IMR-90 (cell line): ENCODE data around the gene SYCE3. TPM values are rescaled to one million over a fixed set of nuclear protein-coding genes. Genes with fewer than 3 reads are reported as not detected.

Experiments used
- ATAC-seq: fragments of 200-7000 bp; cut with Tn5 transposase; 2 replicates; pipeline ENCODE4 v1.9.1; 2020; ENCODE audit warnings: low read depth, mild to moderate bottlenecking, moderate library complexity
- BruUV-seq: library from RNA; stranded (reverse); fragments of 400-500 nt; replicated peaks from 2 replicates; lab custom pipeline; 2021; lab: Mats Ljungman, UMichigan
- CTCF ChIA-PET: fragments of 300-600 bp; formaldehyde crosslinking; extraction: SDS; loops from one replicate; lab custom pipeline; 2021; ENCODE audit warnings: antibody characterized with exemption; lab: Yijun Ruan, JAX
- POLR2A ChIA-PET: fragments of 300-600 bp; sonication (Branson Sonifier 250); formaldehyde crosslinking; loops from one replicate; lab custom pipeline; 2022; ENCODE audit warnings: antibody characterized with exemption; ENCODE audit not compliant: unreplicated experiment; lab: Charles Lee
- DNase-seq: peaks from one replicate; pipeline ENCODE4 v3.0.0; 2013
- H2AFZ ChIP-seq: replicated peaks from 2 replicates; pipeline ENCODE3; 2013; ENCODE audit warnings: low read length, mild to moderate bottlenecking; ENCODE audit not compliant: poor library complexity
- H2AK5ac ChIP-seq: 2 replicates; pipeline ENCODE4 v1.6.1; 2013; ENCODE audit warnings: low read depth, low read length, inconsistent platforms
- H2AK9ac ChIP-seq: replicated peaks from 2 replicates; pipeline ENCODE3; 2013; ENCODE audit warnings: mild to moderate bottlenecking, low read depth, low read length, moderate library complexity; ENCODE audit not compliant: poor library complexity
- H2BK120ac ChIP-seq: 2 replicates; pipeline ENCODE4 v1.6.1; 2013; ENCODE audit warnings: low read depth, low read length, inconsistent platforms
- H2BK15ac ChIP-seq: 3 replicates; pipeline ENCODE4 v1.6.1; 2013; ENCODE audit warnings: low read depth, low read length, inconsistent platforms
- H2BK20ac ChIP-seq: 2 replicates; pipeline ENCODE4 v1.6.1; 2013; ENCODE audit warnings: low read depth, mild to moderate bottlenecking, inconsistent platforms, low read length, moderate library complexity
- H2BK5ac ChIP-seq: 2 replicates; pipeline ENCODE4 v1.6.1; 2013; ENCODE audit warnings: mild to moderate bottlenecking, low read depth, low read length, inconsistent platforms; ENCODE audit not compliant: poor library complexity, severe bottlenecking
- H3K14ac ChIP-seq: replicated peaks from 2 replicates; pipeline ENCODE4 v1.6.1; 2013; ENCODE audit warnings: low read depth, low read length, inconsistent platforms
- H3K18ac ChIP-seq: 2 replicates; pipeline ENCODE4 v1.6.1; 2013; ENCODE audit warnings: low read depth, low read length, control low read depth
- H3K23ac ChIP-seq: 2 replicates; pipeline ENCODE4 v1.6.1; 2013; ENCODE audit warnings: low read depth, low read length, inconsistent platforms
- H3K27ac ChIP-seq: 2 replicates; pipeline ENCODE4 v1.5.1; 2013; ENCODE audit warnings: mild to moderate bottlenecking, control low read depth, low read length; ENCODE audit not compliant: insufficient read depth
- H3K27me3 ChIP-seq: 2 replicates; pipeline ENCODE4 v1.6.1; 2013; ENCODE audit warnings: low read length; ENCODE audit not compliant: control insufficient read depth, insufficient read depth
- H3K36me3 ChIP-seq: 2 replicates; pipeline ENCODE4 v1.6.1; 2013; ENCODE audit warnings: low read length, mixed read lengths; ENCODE audit not compliant: control insufficient read depth, insufficient read depth
- H3K4ac ChIP-seq: 2 replicates; pipeline ENCODE4 v1.6.1; 2013; ENCODE audit warnings: low read depth, low read length, inconsistent platforms
- H3K4me1 ChIP-seq: 2 replicates; pipeline ENCODE4 v1.6.1; 2013; ENCODE audit warnings: low read length, mixed read lengths; ENCODE audit not compliant: control insufficient read depth, insufficient read depth
- H3K4me2 ChIP-seq: 2 replicates; pipeline ENCODE4 v1.6.1; 2013; ENCODE audit warnings: low read depth, mild to moderate bottlenecking, control low read depth, low read length, moderate library complexity
- H3K4me3 ChIP-seq: 2 replicates; pipeline ENCODE4 v1.5.1; 2013; ENCODE audit warnings: low read depth, mild to moderate bottlenecking, control low read depth, low read length, moderate library complexity; ENCODE audit not compliant: insufficient read depth
- H3K56ac ChIP-seq: 2 replicates; pipeline ENCODE4 v1.6.1; 2013; ENCODE audit warnings: low read length, inconsistent platforms; ENCODE audit not compliant: insufficient read depth; ENCODE audit errors: extremely low read depth
- H3K79me1 ChIP-seq, 2 experiments: 2 replicates each; pipeline ENCODE4 v1.6.1; 2013; ENCODE audit warnings: low read length in 2 of 2, inconsistent platforms in 1 of 2, low read depth in 1 of 2
- H3K9ac ChIP-seq: 2 replicates; pipeline ENCODE4 v1.6.1; 2013; ENCODE audit warnings: low read depth, low read length, control low read depth
- H3K9me1 ChIP-seq: 2 replicates; pipeline ENCODE4 v1.6.1; 2013; ENCODE audit warnings: low read length, inconsistent platforms; ENCODE audit not compliant: insufficient read depth
- H3K9me3 ChIP-seq: 2 replicates; pipeline ENCODE4 v1.6.1; 2013; ENCODE audit warnings: low read length; ENCODE audit not compliant: control insufficient read depth, insufficient read depth
- H4K20me1 ChIP-seq: 2 replicates; pipeline ENCODE4 v1.6.1; 2013; ENCODE audit warnings: low read length, inconsistent platforms; ENCODE audit not compliant: insufficient read depth
- H4K5ac ChIP-seq: 2 replicates; pipeline ENCODE4 v1.6.1; 2013; ENCODE audit warnings: mild to moderate bottlenecking, low read depth, low read length, control low read depth
- H4K8ac ChIP-seq, 2 experiments: 2 replicates each; pipeline ENCODE4 v1.6.1; 2013; ENCODE audit warnings: low read depth in 2 of 2, low read length in 2 of 2, control low read depth in 1 of 2, inconsistent platforms in 1 of 2
- H4K91ac ChIP-seq: 2 replicates; pipeline ENCODE4 v1.6.1; 2013; ENCODE audit warnings: low read depth, low read length, inconsistent platforms; ENCODE audit not compliant: insufficient read depth
- NFE2L2 ChIP-seq: fragments of 150-350 bp; IDR thresholded peaks from 2 replicates; pipeline ENCODE4 v1.6.1; 2016; ENCODE audit warnings: low read depth, mild to moderate bottlenecking, low read length
- SMC3 ChIP-seq: fragments of 150-350 bp; IDR thresholded peaks from 2 replicates; pipeline ENCODE4 v1.6.1; 2016; ENCODE audit warnings: low read depth, mild to moderate bottlenecking, antibody characterized with exemption, low read length, moderate library complexity
- WGBS, 2 experiments: methylation state at CpG; one replicate each; pipeline versions ENCODE4 v1.1.5 to v1.1.7; 2013; ENCODE audit warnings: missing lambda C conversion rate in 2 of 2; ENCODE audit not compliant: insufficient read length in 1 of 2; ENCODE audit errors: extremely low coverage in 2 of 2; 5-methylcytosine and 5-hydroxymethylcytosine counted together
- dilution Hi-C: fragments of 300-500 bp; cut with HindIII; formaldehyde crosslinking; loops from one replicate; pipeline ENCODE4 v1.14.3; 2018; ENCODE audit warnings: low sequenced_read_pairs; ENCODE audit not compliant: unreplicated experiment
- in situ Hi-C: fragments of 300-500 bp; cut with MboI; formaldehyde crosslinking; loops from 3 replicates; pipeline ENCODE4 v1.14.3; 2019; ENCODE audit warnings: low sequenced_read_pairs, inconsistent platforms, mixed read lengths
- intact Hi-C: fragments of 100-400 bp; cut with micrococcal nuclease; formaldehyde crosslinking; loops from 2 replicates; pipeline ENCODE4 v1.10.0; 2022
- polyA plus RNA-seq, 3 experiments: library from polyadenylated mRNA; depleted of rRNA; stranded (reverse); fragments of >200 nt; gene quantifications; 2 replicates each; pipeline ENCODE4 v1.2.3, GENCODE V29; 2012; ENCODE audit warnings: low replicate concordance in 1 of 3
- total RNA-seq: library from RNA; depleted of rRNA; stranded (reverse); fragments of >200 nt; gene quantifications from 2 replicates; pipeline ENCODE4 v1.2.3, GENCODE V29; 2012

SYCE3 gene
- total and polyA plus RNA-seq, 2 of the 4 experiments (the other 2 are of a cell fraction): not detected

GRCh38 chr22:50526834-50527801 lies 35.6 kb downstream of the SYCE3 start:
- POLR2A ChIA-PET: no interaction called here
- peak overlapping the region; percentile 99 for H2AK9ac ChIP-seq
- H3K18ac ChIP-seq: no peak overlapping the region
- H2BK20ac ChIP-seq: no peak overlapping the region
- in situ Hi-C loops (loop anchor here (5.0 kb wide), 1 partner anchor 50 kb away; the partner anchor contains the start of gene CPT1B), dilution Hi-C loops (no loop called here), intact Hi-C loops (loop anchor here (5.0 kb wide), 1 partner anchor 55 kb away; the partner anchor contains the start of gene CHKB)
- H3K4me2 ChIP-seq: peak overlapping the region; percentile 90
- peaks cover 11 to 46% of the 10 kb centered on the region in 2 experiments for H3K79me1 ChIP-seq
- H3K27ac ChIP-seq: peak overlapping the region; percentile 96
- H4K20me1 ChIP-seq: peaks cover 19% of the 10 kb centered on the region
- H2BK15ac ChIP-seq: no peak overlapping the region; the same call in 2 of the 3 replicates
- TF ChIP-seq NFE2L2: 0 out of 2 replicates have a peak, but pooled peaks have one; percentile 4
- no peak for TF ChIP-seq SMC3
- peak overlapping the region; percentile 92 for H3K14ac ChIP-seq
- no TSS peak for BruUV-seq
- H4K5ac ChIP-seq: peak overlapping the region; percentile 79
- peak overlapping the region; percentile 94 for H2AK5ac ChIP-seq
- DNase-seq (no peak), ATAC-seq (no peak)
- peak overlapping the region; percentile 85 for H2BK5ac ChIP-seq
- H3K9me1 ChIP-seq: peaks cover 15% of the 10 kb centered on the region
- H3K27me3 ChIP-seq: peaks cover 5% of the 10 kb centered on the region; the same call in 1 of the 2 replicates
- H3K23ac ChIP-seq: peak overlapping the region; percentile 97
- peak overlapping the region; percentile 96 for H2AFZ ChIP-seq
- H3K9ac ChIP-seq: peak overlapping the region; percentile 72
- H2BK120ac ChIP-seq: no peak overlapping the region; the same call in 1 of the 2 replicates
- peak overlapping the region; percentile 81 to 82 for H4K8ac ChIP-seq
- H3K4me3 ChIP-seq: peak overlapping the region; percentile 84
- H3K56ac ChIP-seq: peak overlapping the region; percentile 61; the same call in 1 of the 2 replicates
- 52% methylated on average over 5 of the region's 29 CpGs; no CpG with 5 or more reads in 1 of the 2 experiments for WGBS, 2 experiments
- no peaks in the 10 kb centered on the region for H3K9me3 ChIP-seq
- H3K4me1 ChIP-seq: peaks cover 20% of the 10 kb centered on the region
- peak overlapping the region; percentile 76 for H4K91ac ChIP-seq
- CTCF ChIA-PET: interaction anchor here (0.7 kb wide), 1 partner anchor 14 kb away, joined by 3 read pairs; no protein-coding TSS in a partner anchor
- peaks cover 17% of the 10 kb centered on the region for H3K36me3 ChIP-seq
- H3K4ac ChIP-seq: peak overlapping the region; percentile 96
